HL-60 (cell line): ENCODE results near the gene SPATA46.

Source experiments
- DNase-seq, 2 experiments: peaks; one replicate each; pipeline ENCODE4 v3.0.0-alpha.2; 2010 to 2020; ENCODE audit warnings: low read depth in 1 of 2, low spot score in 1 of 2
- H3K27ac ChIP-seq: fragments of 250-450 bp; sonication (Bioruptor Pico); replicated peaks from 2 replicates; pipeline ENCODE4 v1.5.1; 2020; ENCODE audit warnings: mild to moderate bottlenecking, moderate library complexity
- H3K27me3 ChIP-seq: fragments of 250-450 bp; sonication (Bioruptor Pico); 2 replicates; pipeline ENCODE4 v1.5.1; 2021; ENCODE audit warnings: mild to moderate bottlenecking, moderate library complexity; ENCODE audit not compliant: insufficient read depth, poor library complexity, severe bottlenecking
- H3K4me3 ChIP-seq: replicated peaks from 2 replicates; pipeline ENCODE4 v1.5.1; 2011; ENCODE audit warnings: mild to moderate bottlenecking, control low read depth, low read length; ENCODE audit not compliant: insufficient read depth
- GABPA ChIP-seq: IDR thresholded peaks from 2 replicates; pipeline ENCODE4 v1.6.1; 2012; ENCODE audit warnings: low read depth
- POLR2AphosphoS5 ChIP-seq: IDR thresholded peaks from 2 replicates; pipeline ENCODE4 v1.6.1; 2012; ENCODE audit warnings: low read depth
- SPI1 ChIP-seq: IDR thresholded peaks from 2 replicates; pipeline ENCODE4 v1.6.1; 2012; ENCODE audit warnings: low read depth, mild to moderate bottlenecking, borderline replicate concordance
- TF ChIP-seq, protein P1 (sequence below): IDR thresholded peaks from 2 replicates; pipeline ENCODE4 v1.6.1; 2012; ENCODE audit warnings: low read depth; ENCODE audit not compliant: insufficient replicate concordance
- TF ChIP-seq, protein P2 (sequence below): IDR thresholded peaks from one replicate; pipeline ENCODE4 v1.5.1; 2011; ENCODE audit warnings: low read length, control low read depth, inconsistent platforms; ENCODE audit not compliant: insufficient read depth

The SPATA46 gene

DNA sequence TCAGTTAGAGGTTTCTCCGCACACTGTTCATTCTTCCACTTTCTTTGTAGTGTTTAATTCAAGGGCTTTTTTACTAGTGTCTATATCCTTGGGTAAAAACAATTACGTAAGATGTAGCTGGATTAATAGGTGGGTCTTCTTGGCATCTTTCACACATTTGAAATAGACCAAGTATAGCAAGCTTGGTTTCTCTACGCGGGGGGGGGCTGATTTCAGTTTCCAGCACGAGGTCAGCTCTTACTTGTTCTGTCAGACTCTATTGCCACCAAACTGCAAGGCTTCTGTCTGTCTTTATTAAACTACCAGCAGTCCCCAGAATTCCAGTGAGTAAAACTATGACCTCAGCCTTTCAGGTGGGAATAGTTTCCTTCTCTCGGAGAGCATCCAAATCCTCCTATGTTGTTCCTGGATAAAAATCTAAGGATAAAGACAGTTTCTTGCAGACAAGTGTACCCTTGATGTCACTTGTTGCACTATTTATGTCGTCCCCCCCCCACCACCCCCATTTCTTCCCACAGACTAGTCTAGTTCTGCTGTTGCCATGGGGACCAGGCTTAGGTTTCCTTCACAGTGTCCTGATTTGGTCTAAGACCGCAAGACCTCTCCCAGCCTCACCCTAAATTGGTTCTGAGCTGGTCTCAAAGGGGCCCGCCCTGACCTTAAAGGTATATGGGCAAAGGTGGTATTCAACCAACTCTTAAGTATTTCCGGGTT lies 17.0 kb downstream of the SPATA46 start:
- Histone ChIP-seq H3K27ac (no peak overlapping the region), H3K27me3 (peaks cover 3% of the 10 kb centered on the region), H3K4me3 (no peak overlapping the region)
- DNase-seq = no peak
- TF ChIP-seq, protein P1, sequence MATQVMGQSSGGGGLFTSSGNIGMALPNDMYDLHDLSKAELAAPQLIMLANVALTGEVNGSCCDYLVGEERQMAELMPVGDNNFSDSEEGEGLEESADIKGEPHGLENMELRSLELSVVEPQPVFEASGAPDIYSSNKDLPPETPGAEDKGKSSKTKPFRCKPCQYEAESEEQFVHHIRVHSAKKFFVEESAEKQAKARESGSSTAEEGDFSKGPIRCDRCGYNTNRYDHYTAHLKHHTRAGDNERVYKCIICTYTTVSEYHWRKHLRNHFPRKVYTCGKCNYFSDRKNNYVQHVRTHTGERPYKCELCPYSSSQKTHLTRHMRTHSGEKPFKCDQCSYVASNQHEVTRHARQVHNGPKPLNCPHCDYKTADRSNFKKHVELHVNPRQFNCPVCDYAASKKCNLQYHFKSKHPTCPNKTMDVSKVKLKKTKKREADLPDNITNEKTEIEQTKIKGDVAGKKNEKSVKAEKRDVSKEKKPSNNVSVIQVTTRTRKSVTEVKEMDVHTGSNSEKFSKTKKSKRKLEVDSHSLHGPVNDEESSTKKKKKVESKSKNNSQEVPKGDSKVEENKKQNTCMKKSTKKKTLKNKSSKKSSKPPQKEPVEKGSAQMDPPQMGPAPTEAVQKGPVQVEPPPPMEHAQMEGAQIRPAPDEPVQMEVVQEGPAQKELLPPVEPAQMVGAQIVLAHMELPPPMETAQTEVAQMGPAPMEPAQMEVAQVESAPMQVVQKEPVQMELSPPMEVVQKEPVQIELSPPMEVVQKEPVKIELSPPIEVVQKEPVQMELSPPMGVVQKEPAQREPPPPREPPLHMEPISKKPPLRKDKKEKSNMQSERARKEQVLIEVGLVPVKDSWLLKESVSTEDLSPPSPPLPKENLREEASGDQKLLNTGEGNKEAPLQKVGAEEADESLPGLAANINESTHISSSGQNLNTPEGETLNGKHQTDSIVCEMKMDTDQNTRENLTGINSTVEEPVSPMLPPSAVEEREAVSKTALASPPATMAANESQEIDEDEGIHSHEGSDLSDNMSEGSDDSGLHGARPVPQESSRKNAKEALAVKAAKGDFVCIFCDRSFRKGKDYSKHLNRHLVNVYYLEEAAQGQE = no peak

DNA sequence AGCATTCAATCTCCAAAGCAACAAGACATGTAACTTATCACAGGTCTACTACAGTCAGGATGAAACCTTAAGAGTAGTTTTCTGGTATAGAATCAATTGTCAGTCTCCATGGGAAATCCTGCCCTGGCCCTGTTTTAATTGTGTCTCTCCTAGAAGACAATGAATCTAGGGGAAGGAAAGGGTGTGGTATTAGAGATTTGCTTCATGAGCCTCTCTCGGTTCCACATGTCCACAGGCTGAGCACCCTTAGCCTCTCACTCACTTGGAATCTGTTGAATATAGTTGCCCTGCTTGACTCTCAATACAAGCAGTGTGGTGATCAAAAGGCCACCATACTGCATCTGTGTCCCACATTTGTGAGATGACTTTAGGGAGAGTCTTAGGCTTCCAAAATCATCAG lies 17.7 kb downstream of the SPATA46 start:
- peaks cover 3% of the 10 kb centered on the region for H3K27me3 ChIP-seq
- no peak overlapping the region for H3K27ac ChIP-seq
- no peak for DNase-seq
- TF ChIP-seq SPI1 = no peak
- TF ChIP-seq, protein P2, sequence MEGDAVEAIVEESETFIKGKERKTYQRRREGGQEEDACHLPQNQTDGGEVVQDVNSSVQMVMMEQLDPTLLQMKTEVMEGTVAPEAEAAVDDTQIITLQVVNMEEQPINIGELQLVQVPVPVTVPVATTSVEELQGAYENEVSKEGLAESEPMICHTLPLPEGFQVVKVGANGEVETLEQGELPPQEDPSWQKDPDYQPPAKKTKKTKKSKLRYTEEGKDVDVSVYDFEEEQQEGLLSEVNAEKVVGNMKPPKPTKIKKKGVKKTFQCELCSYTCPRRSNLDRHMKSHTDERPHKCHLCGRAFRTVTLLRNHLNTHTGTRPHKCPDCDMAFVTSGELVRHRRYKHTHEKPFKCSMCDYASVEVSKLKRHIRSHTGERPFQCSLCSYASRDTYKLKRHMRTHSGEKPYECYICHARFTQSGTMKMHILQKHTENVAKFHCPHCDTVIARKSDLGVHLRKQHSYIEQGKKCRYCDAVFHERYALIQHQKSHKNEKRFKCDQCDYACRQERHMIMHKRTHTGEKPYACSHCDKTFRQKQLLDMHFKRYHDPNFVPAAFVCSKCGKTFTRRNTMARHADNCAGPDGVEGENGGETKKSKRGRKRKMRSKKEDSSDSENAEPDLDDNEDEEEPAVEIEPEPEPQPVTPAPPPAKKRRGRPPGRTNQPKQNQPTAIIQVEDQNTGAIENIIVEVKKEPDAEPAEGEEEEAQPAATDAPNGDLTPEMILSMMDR = no peak
- TF ChIP-seq, protein P1 = no peak
- no peak for TF ChIP-seq GABPA
- TF ChIP-seq POLR2AphosphoS5 = no peak
- no peak overlapping the region for H3K4me3 ChIP-seq

DNA sequence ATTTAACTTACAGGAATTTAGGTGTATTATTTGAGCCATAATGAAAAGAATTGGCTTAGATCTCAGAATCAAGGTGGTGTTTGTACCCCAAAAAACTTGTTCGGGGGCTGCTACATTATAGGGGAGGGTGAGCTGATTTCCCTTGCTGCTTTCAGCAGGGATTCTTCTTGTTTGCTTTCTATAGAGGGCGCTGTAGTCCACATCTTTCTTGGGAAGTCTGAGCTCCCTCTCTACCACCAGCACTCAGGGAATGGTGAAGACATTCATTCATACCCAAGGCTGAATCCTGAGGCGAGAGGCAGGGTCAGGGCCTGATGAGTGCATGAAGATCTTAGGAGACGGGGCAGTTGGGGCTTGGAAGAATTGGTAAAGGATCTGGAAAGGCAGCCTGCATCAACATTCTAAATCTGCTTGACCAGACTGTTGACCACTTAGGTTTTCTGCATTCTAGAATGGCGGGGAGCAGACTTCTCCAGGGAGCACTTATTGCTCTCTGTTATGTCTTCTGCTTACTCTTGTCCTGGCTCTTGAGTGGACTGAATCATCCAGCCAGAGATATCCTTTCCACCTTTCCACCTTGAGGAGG lies 18.9 kb downstream of the SPATA46 start:
- H3K4me3 ChIP-seq = no peak overlapping the region
- H3K27ac ChIP-seq = no peak overlapping the region
- DNase-seq = peak in 1 of 2 experiments; percentile 31
- TF ChIP-seq SPI1 = no peak
- no peak for TF ChIP-seq GABPA
- TF ChIP-seq, protein P2 = peak; percentile 28
- peaks cover 3% of the 10 kb centered on the region for H3K27me3 ChIP-seq

DNA sequence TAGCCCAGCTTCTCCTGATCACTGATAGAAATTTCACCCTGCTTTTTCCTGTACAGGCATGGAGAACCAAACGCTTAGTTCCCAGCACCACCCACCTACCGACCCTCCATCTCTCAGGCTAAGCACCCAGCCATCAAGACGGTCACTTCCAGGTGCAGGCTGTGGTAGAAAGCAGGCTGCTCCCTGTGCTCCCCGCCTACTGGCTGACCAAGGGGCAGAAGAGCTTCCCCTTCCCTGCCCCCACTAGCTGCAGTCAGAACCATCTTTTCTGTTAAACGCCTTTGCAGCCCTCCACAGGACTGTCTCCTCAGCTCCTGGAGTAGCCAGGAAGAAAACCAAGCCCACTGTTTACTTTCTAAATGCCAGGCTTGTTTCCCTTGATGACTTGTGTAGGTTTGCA lies 23.0 kb downstream of the SPATA46 start:
- H3K27ac ChIP-seq = no peak overlapping the region
- DNase-seq = peak in 1 of 2 experiments; percentile 21
- H3K4me3 ChIP-seq = no peak overlapping the region
- no peak for TF ChIP-seq SPI1
- TF ChIP-seq POLR2AphosphoS5 = no peak
- TF ChIP-seq, protein P1 = no peak
- TF ChIP-seq, protein P2 = no peak
- TF ChIP-seq GABPA = no peak
- H3K27me3 ChIP-seq = no peaks in the 10 kb centered on the region
